B cell (primary cell): ENCODE results near the gene NECAB2. TPM values are rescaled to one million over a fixed set of nuclear protein-coding genes. Genes with fewer than 3 reads are reported as not detected.

ENCODE experiments used
- ATAC-seq: fragments of 200-7000 bp; cut with Tn5 transposase; one replicate; pipeline ENCODE4 v1.10.0; 2021; ENCODE audit warnings: low read depth, mild to moderate bottlenecking, moderate number of reproducible peaks, moderate library complexity
- CTCF ChIA-PET: fragments of 350-600 bp; sonication (Branson Sonifier 250); formaldehyde crosslinking; loops from one replicate; lab custom pipeline; 2021; ENCODE audit warnings: antibody characterized with exemption, inconsistent platforms; lab: Charles Lee
- POLR2A ChIA-PET: fragments of 350-600 bp; sonication (Branson Sonifier 250); formaldehyde crosslinking; loops from one replicate; lab custom pipeline; 2021; ENCODE audit warnings: antibody characterized with exemption; lab: Charles Lee
- DNase-seq: peaks from one replicate; pipeline ENCODE4 v3.0.0; 2013
- H2AFZ ChIP-seq: 2 replicates; pipeline ENCODE4 v1.6.1; 2012; ENCODE audit warnings: mild to moderate bottlenecking, low read depth, low read length; ENCODE audit not compliant: insufficient read depth, poor library complexity, severe bottlenecking
- H3K27ac ChIP-seq, 2 donors: 1 replicate in 1 of 2; 2 replicates in 1 of 2; pipeline ENCODE4 v1.5.1; 2012 to 2013; ENCODE audit warnings: low read length in 2 of 2, mild to moderate bottlenecking in 2 of 2, moderate library complexity in 1 of 2
- H3K27me3 ChIP-seq, 4 experiments: fragments of 200-600 bp in 1 of 4; sonication (generic) in 1 of 4; replicated peaks in 1 of 4; 1 replicate in 2 of 4; 2 replicates in 2 of 4; pipeline versions ENCODE4 v1.6.1 to v1.7.0; 2013 to 2016; ENCODE audit warnings: low read length in 3 of 4, mild to moderate bottlenecking in 2 of 4, mixed read lengths in 1 of 4, moderate library complexity in 1 of 4; ENCODE audit not compliant: insufficient read depth in 4 of 4, control insufficient read depth in 3 of 4; ENCODE audit errors: control extremely low read depth in 1 of 4
- H3K36me3 ChIP-seq, 2 experiments: replicated peaks in 1 of 2; 1 replicate in 1 of 2; 2 replicates in 1 of 2; pipeline versions ENCODE4 v1.6.1 to v1.7.1; 2013; ENCODE audit warnings: low read length in 1 of 2; ENCODE audit not compliant: insufficient read depth in 2 of 2, control insufficient read depth in 1 of 2; ENCODE audit errors: control extremely low read depth in 1 of 2, extremely low read depth in 1 of 2
- H3K4me1 ChIP-seq, 2 donors: fragments of 200-600 bp in 1 of 2; sonication (generic) in 1 of 2; 1 replicate in 1 of 2; 2 replicates in 1 of 2; pipeline versions ENCODE4 v1.5.1 to v1.6.1; 2013 to 2017; ENCODE audit warnings: low read length in 2 of 2; ENCODE audit not compliant: control insufficient read depth in 2 of 2, insufficient read depth in 2 of 2
- H3K4me2 ChIP-seq: replicated peaks from 2 replicates; pipeline ENCODE3; 2012; ENCODE audit warnings: mild to moderate bottlenecking, low read depth, low read length; ENCODE audit not compliant: poor library complexity, severe bottlenecking
- H3K4me3 ChIP-seq, 5 experiments: fragments of 200-600 bp in 1 of 5; sonication (generic) in 1 of 5; 1 replicate in 3 of 5; 2 replicates in 2 of 5; pipeline versions ENCODE4 v1.5.1 to v1.7.0; 2011 to 2016; ENCODE audit warnings: low read length in 4 of 5, mild to moderate bottlenecking in 4 of 5, low read depth in 2 of 5, control low read depth in 1 of 5, moderate library complexity in 1 of 5; ENCODE audit not compliant: insufficient read depth in 1 of 5; ENCODE audit errors: control extremely low read depth in 1 of 5, extremely low read depth in 1 of 5
- H3K79me2 ChIP-seq: fragments of 200-600 bp; sonication (generic); one replicate; pipeline ENCODE4 v1.6.0; 2016; ENCODE audit warnings: low read length; ENCODE audit not compliant: control insufficient read depth, insufficient read depth
- H3K9ac ChIP-seq: fragments of 200-600 bp; sonication (generic); 2 replicates; pipeline ENCODE4 v1.6.1; 2017; ENCODE audit warnings: mild to moderate bottlenecking, low read length, moderate library complexity
- H3K9me3 ChIP-seq, 3 donors: one replicate each; pipeline versions ENCODE4 v1.6.1 to v1.7.1; 2013; ENCODE audit warnings: low read length in 2 of 3; ENCODE audit not compliant: control insufficient read depth in 2 of 3, insufficient read depth in 1 of 3; ENCODE audit errors: control extremely low read depth in 1 of 3
- H4K20me1 ChIP-seq: 2 replicates; pipeline ENCODE4 v1.6.0; 2012; ENCODE audit warnings: mild to moderate bottlenecking, low read length; ENCODE audit not compliant: insufficient read depth, control insufficient read depth, poor library complexity, severe bottlenecking
- H3K27ac Mint-ChIP-seq: one replicate; pipeline ENCODE4 v1.8.0; 2021; ENCODE audit warnings: mixed read lengths
- H3K27me3 Mint-ChIP-seq: one replicate; pipeline ENCODE4 v1.8.0; 2021; ENCODE audit warnings: mixed read lengths
- H3K4me1 Mint-ChIP-seq: one replicate; pipeline ENCODE4 v1.8.0; 2021; ENCODE audit warnings: mixed read lengths
- H3K4me3 Mint-ChIP-seq: one replicate; pipeline ENCODE4 v1.8.0; 2021; ENCODE audit warnings: mixed read lengths
- H3K9me3 Mint-ChIP-seq: one replicate; pipeline ENCODE4 v1.8.0; 2022; ENCODE audit warnings: mixed read lengths; ENCODE audit not compliant: insufficient read depth
- CTCF ChIP-seq: fragments of 200-600 bp; IDR thresholded peaks from one replicate; pipeline ENCODE4 v1.8.0; 2022; ENCODE audit warnings: antibody characterized with exemption, mild to moderate bottlenecking
- EZH2 ChIP-seq: IDR thresholded peaks from 2 replicates; pipeline ENCODE4 v1.6.1; 2012; ENCODE audit warnings: borderline replicate concordance, low read depth, mild to moderate bottlenecking, moderate library complexity, low read length; ENCODE audit not compliant: insufficient read depth, poor library complexity, severe bottlenecking
- WGBS: methylation state at CpG from one replicate; pipeline ENCODE4 v1.1.5; 2013; ENCODE audit warnings: missing lambda C conversion rate; ENCODE audit not compliant: insufficient coverage; 5-methylcytosine and 5-hydroxymethylcytosine counted together
- intact Hi-C: fragments of 100-400 bp; cut with micrococcal nuclease; formaldehyde crosslinking; loops from one replicate; pipeline ENCODE4 v1.10.0; 2022
- polyA plus RNA-seq: library from polyadenylated mRNA; depleted of rRNA; stranded (reverse); fragments of >200 nt; gene quantifications from 2 replicates; pipeline ENCODE4 v1.2.3, GENCODE V29; 2012
- total RNA-seq, 2 donors: library from RNA; stranded (reverse); fragments of 120-200 nt in 1 of 2; gene quantifications; 1 replicate in 1 of 2; 2 replicates in 1 of 2; pipeline versions ENCODE4 v1.2.3 to v1.2.4, GENCODE V29; 2013 to 2022

NECAB2 gene
- total and polyA plus RNA-seq, 2 donors (not counting 1 experiment from before 2014, with no cell fraction given), result not detected

DNA sequence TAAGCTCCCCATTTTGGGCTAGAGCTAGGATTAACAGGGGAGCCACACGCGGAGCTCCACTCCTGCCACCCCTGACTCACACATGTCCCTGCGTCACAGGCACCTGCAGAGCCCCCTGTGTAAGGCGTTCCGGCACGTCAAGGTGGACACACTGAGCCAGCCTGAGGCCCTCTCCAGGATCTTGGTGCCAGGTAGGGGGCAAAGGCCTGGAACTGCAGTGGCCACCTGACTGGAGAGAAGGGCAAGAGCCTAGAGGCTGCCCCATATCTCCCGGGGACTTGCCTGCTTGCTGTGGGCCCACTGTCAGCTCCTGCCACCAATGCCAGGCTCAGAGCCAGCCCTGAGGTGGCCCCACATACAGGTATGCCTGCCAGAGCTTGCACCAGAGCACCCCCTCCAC lies 33.7 kb downstream of the NECAB2 start:
- Histone ChIP-seq H3K9me3 (no peaks in the 10 kb centered on the region), H3K9ac (no peak overlapping the region), H3K36me3 (no peaks in the 10 kb centered on the region), H3K27ac (no peak overlapping the region), H3K79me2 (no peaks in the 10 kb centered on the region), H3K4me2 (no peak overlapping the region), H3K4me1 (no peaks in the 10 kb centered on the region), H4K20me1 (no peaks in the 10 kb centered on the region), H3K27me3 (peaks cover 0 to 2% (median 0%) of the 10 kb centered on the region in 4 experiments), H3K4me3 (no peak overlapping the region), H2AFZ (no peak overlapping the region)
- Mint-ChIP-seq H3K27ac (no peak overlapping the region), H3K4me3 (no peak overlapping the region), H3K27me3 (peaks cover 13% of the 10 kb centered on the region), H3K9me3 (no peaks in the 10 kb centered on the region), H3K4me1 (no peaks in the 10 kb centered on the region)
- ChIA-PET CTCF (no interaction called here), POLR2A (no interaction called here)
- DNase-seq (no peak), ATAC-seq (no peak)
- TF ChIP-seq CTCF, result no peak
- TF ChIP-seq EZH2, result no peak
- 98% methylated on average over 7 of the region's 7 CpGs for WGBS
- intact Hi-C loops, result no loop called here

DNA sequence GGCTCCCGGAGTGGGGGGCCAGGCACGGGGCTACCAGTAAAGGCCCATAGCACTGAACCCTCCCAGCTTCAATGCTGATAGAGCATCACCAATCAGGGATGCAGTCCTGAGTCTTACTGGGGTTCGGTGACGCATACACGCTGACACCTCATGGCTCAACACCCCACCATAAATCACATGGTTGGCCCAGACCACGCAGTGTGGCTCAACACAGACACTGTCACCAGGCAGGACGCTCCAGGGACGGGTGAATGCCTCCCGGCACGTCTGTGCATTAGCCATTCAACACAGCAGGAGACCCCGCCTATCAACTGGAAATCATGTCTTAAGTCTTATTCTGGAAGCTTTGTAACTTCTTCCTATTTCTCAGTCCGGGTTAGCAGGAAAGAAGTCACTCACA lies 35.0 kb downstream of the NECAB2 start:
- no peak overlapping the region for H3K4me3 Mint-ChIP-seq
- peaks cover 13% of the 10 kb centered on the region for H3K27me3 Mint-ChIP-seq
- H3K4me3 ChIP-seq, result no peak overlapping the region
- CTCF ChIA-PET, result no interaction called here
- H3K27ac Mint-ChIP-seq, result no peak overlapping the region
- intact Hi-C loops, result no loop called here
- H3K9ac ChIP-seq, result no peak overlapping the region
- no peaks in the 10 kb centered on the region for H3K9me3 ChIP-seq
- POLR2A ChIA-PET, result no interaction called here
- TF ChIP-seq CTCF (no peak), EZH2 (no peak)
- H3K4me1 ChIP-seq, result no peaks in the 10 kb centered on the region
- no peaks in the 10 kb centered on the region for H3K79me2 ChIP-seq
- H3K4me2 ChIP-seq, result no peak overlapping the region
- H4K20me1 ChIP-seq, result no peaks in the 10 kb centered on the region
- DNase-seq (no peak), ATAC-seq (no peak)
- no peak overlapping the region for H2AFZ ChIP-seq
- no peaks in the 10 kb centered on the region for H3K36me3 ChIP-seq
- H3K9me3 Mint-ChIP-seq, result no peaks in the 10 kb centered on the region
- 73% methylated on average over 12 of the region's 12 CpGs for WGBS
- no peak overlapping the region for H3K27ac ChIP-seq
- no peaks in the 10 kb centered on the region for H3K27me3 ChIP-seq
- no peaks in the 10 kb centered on the region for H3K4me1 Mint-ChIP-seq
